ENCODE results near the gene MED16. TPM values are rescaled to one million over a fixed set of nuclear protein-coding genes. Genes with fewer than 3 reads are reported as not detected.

The MED16 gene
- total RNA-seq, 4 donors from 2014 or later = 26.3 to 50.9 (median 37.2) TPM

DNA sequence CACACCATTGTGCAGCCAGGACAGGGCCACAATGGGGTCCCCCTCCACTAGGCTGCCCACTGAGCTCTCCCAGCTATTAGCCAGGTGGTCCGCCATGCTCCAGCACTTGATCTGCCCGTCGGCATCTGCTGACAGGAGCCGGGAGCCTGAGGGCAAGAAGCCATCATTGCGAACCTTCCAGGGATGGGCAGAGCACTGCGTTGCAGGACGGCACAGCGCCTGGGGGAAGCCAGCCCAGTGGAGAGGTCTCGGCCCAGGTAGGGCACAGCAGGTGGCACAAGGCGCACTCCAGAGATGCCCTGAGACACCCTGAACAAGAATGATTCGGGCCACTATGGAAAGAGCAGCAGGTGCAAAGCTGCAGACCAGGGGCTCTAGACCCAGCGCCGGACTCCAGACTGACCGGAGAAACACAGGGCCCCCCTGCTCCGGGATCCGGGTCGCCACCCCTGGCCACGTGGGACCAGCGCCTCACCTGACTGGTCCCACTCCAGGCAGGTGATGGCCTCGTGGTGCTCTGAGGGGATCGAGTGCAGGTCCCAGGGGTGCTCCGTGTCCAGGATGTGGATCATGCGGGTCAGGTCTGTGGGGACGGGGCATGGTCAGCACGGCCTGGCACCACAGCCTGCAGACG lies 3.2 kb downstream of the MED16 start:
- H3K9me3 ChIP-seq = no peaks in the 10 kb centered on the region
- 95% methylated on average over 12 of the region's 26 CpGs for whole genome bisulfite sequencing
- peaks cover 5 to 31% (median 19%) of the 10 kb centered on the region in 4 donors for H3K4me1 ChIP-seq
- no peak overlapping the region for H3K4me3 ChIP-seq
- TF ChIP-seq POLR2AphosphoS5 (IDR thresholded peaks at IDR 0.05) (no peak), EP300 (IDR thresholded peaks at IDR 0.05) (no peak), POLR2A (IDR thresholded peaks at IDR 0.05; ENCODE audit: low read depth) (no peak)
- TF ChIP-seq, protein P1, sequence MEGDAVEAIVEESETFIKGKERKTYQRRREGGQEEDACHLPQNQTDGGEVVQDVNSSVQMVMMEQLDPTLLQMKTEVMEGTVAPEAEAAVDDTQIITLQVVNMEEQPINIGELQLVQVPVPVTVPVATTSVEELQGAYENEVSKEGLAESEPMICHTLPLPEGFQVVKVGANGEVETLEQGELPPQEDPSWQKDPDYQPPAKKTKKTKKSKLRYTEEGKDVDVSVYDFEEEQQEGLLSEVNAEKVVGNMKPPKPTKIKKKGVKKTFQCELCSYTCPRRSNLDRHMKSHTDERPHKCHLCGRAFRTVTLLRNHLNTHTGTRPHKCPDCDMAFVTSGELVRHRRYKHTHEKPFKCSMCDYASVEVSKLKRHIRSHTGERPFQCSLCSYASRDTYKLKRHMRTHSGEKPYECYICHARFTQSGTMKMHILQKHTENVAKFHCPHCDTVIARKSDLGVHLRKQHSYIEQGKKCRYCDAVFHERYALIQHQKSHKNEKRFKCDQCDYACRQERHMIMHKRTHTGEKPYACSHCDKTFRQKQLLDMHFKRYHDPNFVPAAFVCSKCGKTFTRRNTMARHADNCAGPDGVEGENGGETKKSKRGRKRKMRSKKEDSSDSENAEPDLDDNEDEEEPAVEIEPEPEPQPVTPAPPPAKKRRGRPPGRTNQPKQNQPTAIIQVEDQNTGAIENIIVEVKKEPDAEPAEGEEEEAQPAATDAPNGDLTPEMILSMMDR (IDR thresholded peaks at IDR 0.05) = no peak
- H3K36me3 ChIP-seq = peaks cover 29 to 62% (median 56%) of the 10 kb centered on the region in 4 donors
- intact Hi-C loops (cut with DNase I) = no loop called here
- H3K27me3 ChIP-seq = no peaks in the 10 kb centered on the region
- H3K27ac ChIP-seq (replicated peaks in 1 of 4) = no peak overlapping the region
- no peak for DNase-seq (ENCODE audit: extremely low spot score)

DNA sequence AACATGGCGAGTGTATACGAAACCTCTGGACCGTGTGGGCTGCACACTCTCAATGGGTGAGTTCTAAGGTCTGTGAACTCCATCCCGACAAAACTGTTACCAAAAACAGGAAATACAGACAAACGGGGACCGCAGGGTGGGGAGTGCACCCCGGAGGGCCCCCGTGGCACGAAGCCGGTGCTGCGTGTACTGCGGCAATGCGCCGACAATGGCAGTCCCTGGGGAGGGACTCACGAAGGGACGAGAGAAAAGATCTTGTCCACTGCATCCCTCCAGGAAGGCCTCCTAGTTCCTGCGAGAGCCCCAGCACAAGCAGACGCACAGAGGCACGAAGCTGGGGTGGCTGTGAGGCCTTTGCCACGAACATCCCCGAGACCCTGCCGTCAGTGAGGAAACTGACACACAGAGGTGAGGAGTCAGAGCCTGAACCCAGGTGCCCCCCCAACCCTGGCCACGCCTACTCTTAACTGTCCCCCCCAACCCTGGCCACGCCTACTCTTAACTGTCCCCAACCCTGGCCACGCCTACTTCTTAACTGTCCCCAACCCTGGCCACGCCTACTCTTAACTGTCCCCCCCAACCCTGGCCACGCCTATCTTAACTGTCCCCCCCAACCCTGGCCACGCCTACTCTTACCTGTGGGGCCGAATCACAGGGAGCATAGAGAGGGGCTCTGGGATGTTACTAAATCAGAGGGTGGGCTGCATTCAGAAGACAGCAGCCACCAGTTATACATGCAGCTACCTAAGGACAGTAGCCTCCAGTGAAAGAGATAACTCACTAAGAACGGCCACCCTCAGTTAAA lies 4.2 kb downstream of the MED16 start:
- DNase-seq (ENCODE audit: extremely low spot score) = no peak
- 90% methylated on average over 30 of the region's 30 CpGs for WGBS
- no peaks in the 10 kb centered on the region for H3K27me3 ChIP-seq

DNA sequence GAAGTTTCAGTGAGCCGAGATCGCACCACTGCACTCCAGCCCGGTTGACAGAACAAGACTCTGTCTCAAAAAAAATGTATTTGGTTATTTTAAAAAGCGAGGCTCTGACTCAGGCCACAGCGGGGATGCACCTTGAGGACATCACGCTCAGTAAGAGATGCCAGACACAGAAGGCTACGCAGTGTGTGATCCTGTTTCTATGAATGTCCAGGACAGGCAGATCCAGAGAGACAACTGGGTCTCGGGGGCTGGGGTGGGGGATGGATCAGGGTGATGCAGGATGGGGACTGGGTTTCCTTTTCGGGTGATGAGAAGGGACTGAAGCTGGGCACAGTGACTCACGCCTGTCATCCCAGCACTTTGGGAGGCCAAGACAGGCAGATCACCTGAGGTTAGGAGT lies 5.4 kb downstream of the MED16 start:
- Histone ChIP-seq H3K27ac (replicated peaks in 1 of 4) (no peak overlapping the region), H3K27me3 (no peaks in the 10 kb centered on the region), H3K36me3 (peaks cover 40 to 84% (median 76%) of the 10 kb centered on the region in 4 donors), H3K4me3 (no peak overlapping the region), H3K9me3 (no peaks in the 10 kb centered on the region), H3K4me1 (peaks cover 5 to 21% (median 17%) of the 10 kb centered on the region in 4 donors)
- no peak for TF ChIP-seq EP300 (IDR thresholded peaks at IDR 0.05)
- TF ChIP-seq, protein P1 (IDR thresholded peaks at IDR 0.05) = no peak
- TF ChIP-seq POLR2A (IDR thresholded peaks at IDR 0.05; ENCODE audit: low read depth) = no peak
- no peak for TF ChIP-seq POLR2AphosphoS5 (IDR thresholded peaks at IDR 0.05)
- WGBS = 93% methylated on average over 10 of the region's 10 CpGs
- no peak for DNase-seq (ENCODE audit: extremely low spot score)
- intact Hi-C loops (cut with DNase I) = no loop called here

More for the DNA sequence above, 4.2 kb downstream of the MED16 start:
- Histone ChIP-seq H3K27ac (replicated peaks in 1 of 4) (no peak overlapping the region), H3K4me3 (no peak overlapping the region), H3K4me1 (peaks cover 5 to 27% (median 19%) of the 10 kb centered on the region in 4 donors), H3K9me3 (no peaks in the 10 kb centered on the region), H3K36me3 (peaks cover 36 to 72% (median 66%) of the 10 kb centered on the region in 4 donors)
- intact Hi-C loops (cut with DNase I) = no loop called here
- TF ChIP-seq POLR2AphosphoS5 (IDR thresholded peaks at IDR 0.05) (no peak), POLR2A (IDR thresholded peaks at IDR 0.05; ENCODE audit: low read depth) (no peak), EP300 (IDR thresholded peaks at IDR 0.05) (no peak)
- TF ChIP-seq, protein P1 (IDR thresholded peaks at IDR 0.05) = no peak

DNA sequence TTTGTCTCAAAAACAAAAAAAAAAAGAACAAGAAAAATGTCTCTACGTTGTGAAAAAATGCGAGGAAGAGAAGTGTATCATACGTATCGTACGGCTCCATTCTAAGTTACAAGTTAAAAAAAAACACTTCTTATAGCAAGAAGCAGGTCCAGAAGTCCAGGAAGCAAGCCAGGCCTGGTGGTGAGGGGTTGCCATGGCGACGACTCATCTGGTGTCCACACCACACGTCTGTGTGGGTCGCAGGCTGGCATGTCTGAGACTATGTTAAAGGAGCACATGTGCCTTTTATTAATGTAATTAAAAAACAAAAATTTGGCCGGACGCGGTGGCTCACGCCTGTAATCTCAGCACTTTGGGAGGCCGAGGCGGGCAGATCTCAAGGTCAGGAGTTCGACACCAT lies 5.9 kb downstream of the MED16 start:
- no peak for DNase-seq (ENCODE audit: extremely low spot score)
- Histone ChIP-seq H3K9me3 (no peaks in the 10 kb centered on the region), H3K36me3 (peaks cover 43 to 89% (median 82%) of the 10 kb centered on the region in 4 donors), H3K4me1 (peaks cover 2 to 15% (median 14%) of the 10 kb centered on the region in 4 donors), H3K27me3 (no peaks in the 10 kb centered on the region), H3K27ac (replicated peaks in 1 of 4) (no peak overlapping the region), H3K4me3 (no peak overlapping the region)
- TF ChIP-seq EP300 (IDR thresholded peaks at IDR 0.05) (no peak), POLR2AphosphoS5 (IDR thresholded peaks at IDR 0.05) (no peak), POLR2A (IDR thresholded peaks at IDR 0.05; ENCODE audit: low read depth) (no peak)
- TF ChIP-seq, protein P1 (IDR thresholded peaks at IDR 0.05) = no peak
- WGBS = 76% methylated on average over 16 of the region's 16 CpGs
- intact Hi-C loops (cut with DNase I) = no loop called here
